Measurements from ENCODE around the gene GIGYF2.
"Not testable (repeated sequence)": the region's sequence is repeated elsewhere in the genome, so short reads cannot be mapped to it uniquely, and the experiment has no call there.

GIGYF2 gene

DNA sequence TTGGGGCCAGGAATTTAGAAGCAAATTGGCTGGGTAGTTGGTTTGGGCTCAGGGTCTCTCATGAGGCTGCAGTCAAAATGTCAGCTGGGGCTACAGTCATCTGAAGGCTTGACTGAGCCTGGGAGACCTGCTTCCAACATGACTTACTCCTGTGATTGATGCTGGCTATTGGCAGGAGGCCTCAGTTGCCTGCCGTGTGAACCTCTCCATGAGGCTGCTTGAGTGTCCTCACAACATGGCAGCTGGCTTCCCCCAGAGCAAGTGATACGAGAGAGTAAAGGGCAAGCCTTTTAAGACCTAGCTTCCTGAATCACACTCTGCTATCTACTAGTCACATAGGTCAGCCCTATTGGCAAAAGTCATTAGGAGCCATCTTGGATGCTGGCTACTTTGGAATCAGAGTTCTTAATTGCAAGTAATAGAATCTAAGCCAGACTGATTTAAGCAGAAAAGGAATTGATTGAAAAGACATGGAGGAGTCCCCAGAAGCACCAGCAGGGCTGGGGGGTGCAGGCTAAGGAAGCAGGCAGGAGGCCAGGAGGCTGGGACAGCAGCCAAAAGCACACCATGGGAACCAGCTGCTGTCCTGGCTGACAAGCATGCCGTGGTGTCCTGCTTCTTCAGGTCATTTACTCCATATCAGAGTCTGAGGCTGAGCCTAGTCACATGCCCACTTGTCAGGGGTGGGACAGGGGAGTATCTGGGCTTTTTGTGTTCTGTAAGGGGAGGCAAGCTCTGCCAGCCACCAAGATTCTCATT, 7.8 kb upstream of the GIGYF2 start:
- TF ChIP-seq, protein P1, sequence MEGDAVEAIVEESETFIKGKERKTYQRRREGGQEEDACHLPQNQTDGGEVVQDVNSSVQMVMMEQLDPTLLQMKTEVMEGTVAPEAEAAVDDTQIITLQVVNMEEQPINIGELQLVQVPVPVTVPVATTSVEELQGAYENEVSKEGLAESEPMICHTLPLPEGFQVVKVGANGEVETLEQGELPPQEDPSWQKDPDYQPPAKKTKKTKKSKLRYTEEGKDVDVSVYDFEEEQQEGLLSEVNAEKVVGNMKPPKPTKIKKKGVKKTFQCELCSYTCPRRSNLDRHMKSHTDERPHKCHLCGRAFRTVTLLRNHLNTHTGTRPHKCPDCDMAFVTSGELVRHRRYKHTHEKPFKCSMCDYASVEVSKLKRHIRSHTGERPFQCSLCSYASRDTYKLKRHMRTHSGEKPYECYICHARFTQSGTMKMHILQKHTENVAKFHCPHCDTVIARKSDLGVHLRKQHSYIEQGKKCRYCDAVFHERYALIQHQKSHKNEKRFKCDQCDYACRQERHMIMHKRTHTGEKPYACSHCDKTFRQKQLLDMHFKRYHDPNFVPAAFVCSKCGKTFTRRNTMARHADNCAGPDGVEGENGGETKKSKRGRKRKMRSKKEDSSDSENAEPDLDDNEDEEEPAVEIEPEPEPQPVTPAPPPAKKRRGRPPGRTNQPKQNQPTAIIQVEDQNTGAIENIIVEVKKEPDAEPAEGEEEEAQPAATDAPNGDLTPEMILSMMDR (IDR thresholded peaks at IDR 0.05), result no peak
- TF ChIP-seq ZFX (IDR thresholded peaks at IDR 0.05; ENCODE audit: borderline replicate concordance), result no peak

GRCh38 chr2:232691117-232691516, 6.0 kb upstream of the GIGYF2 start:
- not testable (repeated sequence) for H3K27ac ChIP-seq

More for the DNA sequence above, 7.8 kb upstream of the GIGYF2 start:
- H3K27ac ChIP-seq, result no peak overlapping the region

- H3K27ac ChIP-seq, result no peak overlapping the region
- TF ChIP-seq, protein P1 (IDR thresholded peaks at IDR 0.05), result no peak
- TF ChIP-seq ZFX (IDR thresholded peaks at IDR 0.05; ENCODE audit: borderline replicate concordance), result no peak
Measured at GRCh38 chr2:232693344-232693743, 3.8 kb upstream of the GIGYF2 start.

GRCh38 chr2:232696609-232697058, 497 bp upstream of the GIGYF2 start:
- peak overlapping the region; percentile 85 for H3K27ac ChIP-seq
- TF ChIP-seq, protein P1 (IDR thresholded peaks at IDR 0.05), result no peak
- TF ChIP-seq ZFX (IDR thresholded peaks at IDR 0.05; ENCODE audit: borderline replicate concordance), result no peak

GRCh38 chr2:232697807-232698110, 628 bp downstream of the GIGYF2 start:
- peak overlapping the region; percentile 85 for H3K27ac ChIP-seq
- TF ChIP-seq, protein P1 (IDR thresholded peaks at IDR 0.05), result no peak
- TF ChIP-seq ZFX (IDR thresholded peaks at IDR 0.05; ENCODE audit: borderline replicate concordance), result no peak

- no peak overlapping the region for H3K27ac ChIP-seq
- no peak for TF ChIP-seq ZFX (IDR thresholded peaks at IDR 0.05; ENCODE audit: borderline replicate concordance)
- TF ChIP-seq, protein P1 (IDR thresholded peaks at IDR 0.05), result no peak
Measured at GRCh38 chr2:232698556-232699091, 1.5 kb downstream of the GIGYF2 start.

- no peak for TF ChIP-seq ZFX (IDR thresholded peaks at IDR 0.05; ENCODE audit: borderline replicate concordance)
- TF ChIP-seq, protein P1 (IDR thresholded peaks at IDR 0.05), result no peak
- H3K27ac ChIP-seq, result no peak overlapping the region
Measured at GRCh38 chr2:232699110-232699509, 2.0 kb downstream of the GIGYF2 start.
